ENCODE measurements around the gene F2RL2.

F2RL2 gene

GRCh38 chr5:76583163-76584047, 39.8 kb downstream of the F2RL2 start:
- no peak for DNase-seq (ENCODE audit: low read depth in 2 of 2)

- no peak for DNase-seq (ENCODE audit: low read depth in 2 of 2)
Measured at GRCh38 chr5:76582230-76583162, 40.7 kb downstream of the F2RL2 start.

- no peak for DNase-seq (ENCODE audit: low read depth in 2 of 2)
Measured at GRCh38 chr5:76580981-76581380, 42.2 kb downstream of the F2RL2 start.

- DNase-seq (ENCODE audit: low read depth in 2 of 2) = no peak
Measured at GRCh38 chr5:76579166-76579937, 43.9 kb downstream of the F2RL2 start.

- DNase-seq (ENCODE audit: low read depth in 2 of 2) = no peak
Measured at GRCh38 chr5:76576996-76577395, 46.2 kb downstream of the F2RL2 start.

- no peak for DNase-seq (ENCODE audit: low read depth in 2 of 2)
Measured at GRCh38 chr5:76576450-76576849, 46.8 kb downstream of the F2RL2 start.

DNA sequence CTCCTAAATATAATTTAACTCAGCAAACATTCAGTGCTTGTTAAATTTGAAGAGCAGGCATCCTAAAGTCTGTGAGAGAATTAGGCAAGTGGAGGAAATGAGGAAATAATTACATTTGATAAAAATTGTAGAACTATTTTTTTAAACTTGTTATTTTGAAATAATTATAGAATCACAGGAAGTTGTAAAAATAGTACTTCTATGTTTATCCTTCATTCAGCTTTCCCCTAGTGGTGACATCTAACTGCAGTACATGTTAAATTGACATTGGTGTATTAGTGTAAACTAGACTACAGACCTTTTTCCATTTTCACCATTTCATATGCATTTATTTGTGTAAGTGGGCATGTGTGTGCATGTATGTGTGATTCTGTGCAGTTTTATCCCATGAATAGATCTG, 51.6 kb downstream of the F2RL2 start:
- DNase-seq (ENCODE audit: low read depth in 2 of 2) = no peak

DNA sequence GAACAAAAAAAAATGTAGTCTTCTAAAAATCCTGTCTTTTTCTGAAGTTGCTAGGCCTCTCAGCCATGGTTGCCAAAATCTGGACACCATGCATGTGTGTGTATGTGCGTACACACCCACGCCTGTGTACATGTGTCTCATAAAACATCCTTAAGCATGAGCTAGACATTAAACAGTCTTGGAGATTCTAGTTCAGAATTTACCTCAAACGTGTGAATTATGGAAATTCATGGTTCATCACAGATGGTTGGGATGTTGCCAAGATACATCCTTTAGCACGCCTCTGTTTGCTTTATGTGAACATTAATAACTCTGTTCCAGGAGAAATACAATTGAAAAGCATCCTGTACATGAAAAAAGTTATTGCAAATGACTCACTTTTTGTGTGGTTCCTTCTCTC, 53.0 kb downstream of the F2RL2 start:
- DNase-seq (ENCODE audit: low read depth in 2 of 2) = no peak
